Cerebellar cortex (tissue), 1 donor: ENCODE data around the gene PIGK.
"Not testable (repeated sequence)": the region's sequence is repeated elsewhere in the genome, so short reads cannot be mapped to it uniquely, and the experiment has no call there.

Experiments used
- DNase-seq: peaks from one replicate; pipeline ENCODE4 v3.0.0-alpha.2; 2015; ENCODE audit warnings: low spot score

The PIGK gene

GRCh38 chr1:77219166-77219887 lies at the start of gene PIGK:
Gene PIGK (minus strand): TSS chr1:77219430. CDS start chr1:77219402, 28 bp downstream.
- DNase-seq: peak; percentile 90

DNA sequence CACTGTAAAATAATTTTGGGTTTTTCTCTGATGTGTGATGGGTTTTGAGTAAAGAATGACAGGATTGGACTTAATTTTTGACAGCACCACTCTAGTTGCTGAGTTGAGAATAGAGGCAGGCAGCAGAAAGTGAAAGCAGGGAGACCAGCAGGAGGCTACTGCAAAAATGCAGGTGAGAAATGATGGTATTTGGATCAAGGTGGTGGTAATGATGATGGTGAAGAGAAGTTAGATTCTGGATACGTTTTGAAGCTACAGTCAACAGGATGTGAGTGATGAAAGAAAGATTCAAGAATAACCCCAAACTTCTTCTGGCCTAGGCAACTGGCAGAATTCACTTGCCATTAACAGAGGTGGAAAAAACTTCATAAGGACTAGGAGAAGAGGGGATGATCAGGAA lies 47.8 kb upstream of the PIGK start:
- DNase-seq: no peak

DNA sequence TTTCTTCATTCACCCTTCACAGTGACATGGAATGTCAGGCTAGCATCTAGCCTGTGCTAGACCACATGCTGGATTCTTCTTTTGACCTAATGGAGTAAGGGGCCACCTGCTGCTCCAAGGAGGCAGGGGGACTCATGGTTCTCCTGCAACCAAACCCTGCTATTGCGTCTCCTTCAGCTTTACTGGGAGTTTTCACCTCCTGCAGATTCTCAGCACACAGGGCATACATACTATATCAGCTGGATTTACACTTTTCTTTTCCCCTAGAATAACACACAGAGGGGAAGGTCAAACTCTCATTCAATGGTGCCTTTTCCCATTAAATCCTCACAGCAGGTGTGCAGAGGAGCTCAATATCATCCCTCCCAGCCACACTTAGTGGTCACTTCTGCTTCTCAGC lies 46.0 kb upstream of the PIGK start:
- DNase-seq: no peak

DNA sequence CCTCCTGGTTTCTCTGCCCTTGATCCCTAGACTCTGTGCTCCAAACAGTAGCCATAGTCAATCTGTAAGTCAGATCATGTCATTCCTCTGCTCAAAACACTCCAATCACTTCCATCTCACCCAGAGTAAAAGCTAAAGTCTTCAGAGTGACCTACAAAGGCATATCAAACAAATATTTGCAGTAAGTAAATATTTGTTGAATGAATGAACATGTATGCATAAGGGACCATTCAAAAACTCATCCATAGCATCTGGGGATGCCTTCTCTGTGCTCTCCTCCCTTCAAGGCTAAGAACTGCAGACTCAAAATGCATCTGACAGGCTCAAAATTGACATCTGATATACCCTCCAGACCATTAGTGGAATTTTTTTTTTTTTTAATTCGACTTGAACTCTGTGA lies 44.5 kb upstream of the PIGK start:
- DNase-seq: no peak

DNA sequence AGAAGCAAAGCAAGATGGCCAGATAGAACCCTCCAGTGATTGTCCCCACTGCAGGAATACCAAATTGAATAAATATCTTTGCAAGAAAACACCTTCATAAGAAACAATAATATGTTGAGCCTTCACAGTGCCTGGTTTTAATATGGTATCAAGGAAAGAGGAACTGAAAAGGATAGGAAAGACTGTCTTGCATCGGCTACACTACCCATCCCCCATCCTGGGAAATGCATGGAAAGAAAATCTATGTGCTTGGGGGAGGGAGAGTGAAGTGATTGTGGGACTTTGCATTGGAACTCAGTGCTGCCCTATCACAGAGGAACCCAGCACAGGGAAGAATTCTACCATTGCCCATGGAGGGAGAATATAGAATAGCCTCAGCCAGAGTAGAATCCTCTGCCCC lies 34.0 kb upstream of the PIGK start:
- no peak for DNase-seq

GRCh38 chr1:77250126-77250525 lies 30.9 kb upstream of the PIGK start:
- no peak for DNase-seq

GRCh38 chr1:77245830-77246229 lies 26.6 kb upstream of the PIGK start:
- no peak for DNase-seq

DNA sequence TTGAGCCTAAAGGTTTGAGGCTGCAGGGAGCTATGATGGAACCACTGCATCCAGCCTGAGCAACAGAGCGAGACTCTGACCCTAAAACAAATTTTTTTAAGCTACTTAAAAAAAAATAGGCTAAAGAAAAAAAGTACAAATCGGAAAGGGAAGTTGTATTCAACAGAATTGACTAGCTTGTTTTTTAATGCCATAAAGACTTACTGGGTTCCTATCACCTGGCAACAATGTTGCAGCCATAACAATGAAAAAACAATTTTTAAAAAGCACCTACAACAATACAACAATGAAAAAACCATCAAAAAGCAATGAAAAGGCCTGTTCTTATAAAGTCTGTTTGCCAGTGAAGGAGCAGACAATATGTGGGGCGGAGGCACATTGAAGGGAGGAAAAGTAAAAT lies 20.1 kb upstream of the PIGK start:
- DNase-seq: no peak

DNA sequence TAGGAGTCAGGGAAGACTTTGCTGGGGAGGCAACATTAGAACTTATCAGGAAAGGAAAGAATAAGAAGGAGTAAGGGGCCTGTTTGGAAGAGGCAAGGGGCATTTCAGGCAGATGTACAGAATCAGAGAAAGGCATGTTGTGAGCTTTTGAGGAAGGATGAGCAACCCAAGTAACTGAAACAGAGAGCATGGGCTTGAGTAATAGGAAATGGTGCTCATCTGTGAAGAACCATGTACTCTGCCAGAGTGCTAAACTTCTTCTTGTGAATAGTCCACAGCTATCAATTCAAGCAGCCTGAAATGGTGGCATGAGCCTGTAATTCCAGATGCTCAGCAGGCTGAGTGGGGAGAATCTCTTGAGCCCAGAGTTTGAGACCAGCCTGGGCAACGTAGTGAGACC lies 19.2 kb upstream of the PIGK start:
- DNase-seq: no peak

- no peak for DNase-seq
Observed at GRCh38 chr1:77234943-77235342, 15.7 kb upstream of the PIGK start.

DNA sequence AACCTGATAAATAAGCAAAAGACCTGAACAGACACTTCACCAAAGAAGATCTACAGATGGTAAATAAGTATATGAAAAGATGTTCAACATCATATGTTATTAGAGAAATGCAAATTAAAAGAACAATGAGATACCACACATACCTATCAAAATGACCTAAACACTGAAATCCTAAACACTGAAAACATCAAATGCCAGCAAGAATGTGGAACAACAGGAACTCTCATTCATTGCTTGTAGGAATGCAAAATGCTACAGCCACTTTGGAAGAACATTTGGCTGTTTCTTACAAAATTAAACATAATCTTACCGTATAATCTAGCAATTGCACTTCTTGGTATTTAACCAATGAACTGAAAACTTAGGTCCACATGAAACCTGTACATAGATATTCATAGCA lies 14.9 kb upstream of the PIGK start:
- no peak for DNase-seq

DNA sequence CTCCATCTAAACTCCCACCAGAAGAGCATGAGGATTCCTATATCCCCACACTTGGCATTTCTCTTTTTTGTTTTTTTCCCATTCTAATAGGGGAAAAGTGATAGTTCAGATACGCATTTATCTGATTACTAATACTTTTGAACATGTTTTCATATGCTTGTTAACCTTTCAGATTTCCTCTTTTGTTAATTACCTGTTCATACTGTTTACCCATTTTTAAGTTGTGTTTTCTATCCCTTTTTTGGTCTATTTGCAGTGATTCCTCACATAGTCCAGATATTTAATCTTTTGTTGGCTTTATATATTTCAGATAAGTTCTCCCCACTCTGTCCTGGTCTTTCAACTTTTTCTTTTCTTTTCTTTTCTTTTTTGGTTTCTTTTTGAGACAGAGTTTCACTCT lies 13.6 kb upstream of the PIGK start:
- DNase-seq: no peak

DNA sequence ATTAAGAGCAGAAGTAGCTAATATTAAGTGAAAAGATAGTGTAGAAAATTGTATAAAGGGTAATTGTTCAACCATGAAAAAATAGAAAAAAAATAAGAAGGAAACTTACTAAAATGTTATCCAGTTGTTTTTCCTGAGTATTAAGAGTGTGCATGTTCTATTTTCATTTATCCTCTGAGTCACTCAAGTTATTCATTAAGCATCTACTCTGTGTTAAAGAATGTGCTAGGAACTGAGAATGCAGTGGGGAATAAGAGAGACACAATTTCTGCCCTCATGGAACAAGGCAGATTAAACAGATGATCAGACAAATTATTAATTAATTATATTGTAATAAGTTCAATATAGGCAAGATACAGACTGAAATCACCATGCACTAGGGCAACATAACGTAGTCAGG lies 10.8 kb upstream of the PIGK start:
- no peak for DNase-seq

DNA sequence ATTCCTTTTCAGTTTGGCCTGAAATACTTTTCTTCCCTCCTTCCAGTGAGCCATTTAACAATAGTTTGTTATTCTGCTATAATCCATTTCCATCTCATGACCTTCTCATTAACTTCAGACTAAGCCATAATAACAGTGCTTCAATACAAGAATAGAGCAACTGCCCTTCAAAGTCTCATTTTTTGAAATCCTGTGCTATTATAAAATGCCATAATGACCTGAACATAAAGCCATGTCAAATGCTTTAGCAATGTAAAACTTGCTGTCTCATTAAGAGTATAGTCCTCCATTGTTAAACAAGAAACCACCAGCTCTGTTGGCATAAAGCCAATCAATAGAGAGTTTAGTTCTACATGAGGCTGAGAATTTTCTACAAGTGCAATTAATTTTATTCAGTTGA lies 9.6 kb upstream of the PIGK start:
- DNase-seq: no peak

- DNase-seq: no peak
Observed at GRCh38 chr1:77227381-77227780, 8.2 kb upstream of the PIGK start.

GRCh38 chr1:77222496-77222895 lies 3.3 kb upstream of the PIGK start:
- no peak for DNase-seq

GRCh38 chr1:77220687-77221463 lies 1.6 kb upstream of the PIGK start:
- DNase-seq: no peak

DNA sequence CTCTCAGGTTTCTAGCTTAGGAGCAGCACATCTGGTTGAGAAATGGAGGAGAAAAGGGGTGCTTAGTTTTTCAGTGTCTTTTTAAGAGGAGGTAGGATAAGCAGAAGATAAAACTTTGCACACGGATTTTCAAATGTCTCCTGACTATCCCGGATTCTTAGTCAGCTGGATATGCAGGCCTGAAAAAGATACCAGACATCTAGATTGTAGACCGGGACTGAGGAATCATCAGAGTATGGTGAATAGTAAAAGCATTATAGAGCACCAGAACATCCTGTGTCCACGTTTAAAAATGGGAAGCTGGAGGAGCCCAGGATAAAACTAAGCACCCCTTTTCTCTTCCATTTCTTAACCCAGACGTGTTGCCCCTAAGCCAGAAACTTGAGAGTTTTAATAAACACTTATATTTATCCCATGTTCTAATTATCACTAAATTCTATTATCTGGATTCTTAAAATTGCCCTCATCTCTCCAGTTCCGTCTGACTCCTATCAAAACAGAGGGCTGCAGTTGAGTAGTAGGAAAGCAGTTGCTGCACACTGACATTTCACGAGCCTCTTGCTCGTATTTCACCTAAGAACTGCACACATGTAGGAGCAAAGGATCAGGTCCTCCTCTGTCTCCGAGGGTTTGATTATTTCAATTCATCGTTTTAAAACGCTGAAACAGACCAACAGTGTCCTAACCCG lies 609 bp downstream of the PIGK start:
- DNase-seq: peak; percentile 61

GRCh38 chr1:77204043-77204442 lies 15.2 kb downstream of the PIGK start:
- DNase-seq: not testable (repeated sequence)

DNA sequence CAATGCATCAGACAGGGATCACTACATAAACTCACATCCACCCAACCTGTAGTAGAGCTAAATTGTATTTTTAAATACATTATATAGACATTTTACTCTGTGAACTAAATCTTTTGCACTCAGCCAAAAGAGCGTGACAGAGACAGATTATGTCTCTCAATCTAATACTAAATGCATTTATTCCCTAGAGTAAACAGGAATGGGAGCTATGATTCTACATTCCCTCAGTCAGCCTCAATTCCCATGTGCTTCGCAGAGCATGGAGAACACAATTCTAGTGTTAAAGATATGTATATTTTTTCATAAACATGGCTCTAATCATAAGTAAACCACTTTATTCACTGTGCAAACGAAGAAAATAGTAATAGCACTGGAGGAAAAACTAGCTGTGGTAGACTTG lies 16.5 kb downstream of the PIGK start:
- DNase-seq: no peak

GRCh38 chr1:77200806-77201205 lies 18.4 kb downstream of the PIGK start:
- no peak for DNase-seq

- no peak for DNase-seq
Observed at GRCh38 chr1:77200293-77200692, 18.9 kb downstream of the PIGK start.

GRCh38 chr1:77197351-77197750 lies 21.9 kb downstream of the PIGK start:
- DNase-seq: no peak
